IMR-90 (cell line): ENCODE data around the gene WBP1L.

Experiments
- CTCF ChIP-seq: conservative IDR thresholded peaks from 2 replicates; pipeline ENCODE4 v1.5.1; 2012; ENCODE audit warnings: mild to moderate bottlenecking, low read depth, low read length, improper control_type of control experiment
- USF2 ChIP-seq: fragments of 150-350 bp; IDR thresholded peaks from 2 replicates; pipeline ENCODE4 v1.6.1; 2017; ENCODE audit warnings: mild to moderate bottlenecking, antibody characterized with exemption, low read length, low read depth

DNA sequence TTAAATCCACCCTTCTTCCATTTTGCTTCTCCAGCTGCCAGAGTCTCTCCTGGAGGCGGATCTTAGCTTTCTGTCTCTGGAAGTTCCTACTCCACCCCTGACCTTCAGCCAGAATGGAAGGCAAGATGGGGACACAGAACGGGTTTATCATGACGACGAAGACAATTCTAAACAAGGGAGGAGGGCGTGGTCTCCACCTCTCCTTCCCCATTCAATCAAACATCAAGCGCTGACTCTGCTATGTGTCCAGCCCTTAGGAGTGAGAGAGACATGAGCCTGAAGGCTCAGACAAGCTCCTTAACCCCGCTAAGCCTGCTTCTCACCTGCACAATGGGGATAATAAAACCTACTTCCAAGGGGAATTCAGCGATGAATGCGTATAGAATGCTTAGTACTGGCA lies 90.4 kb downstream of the WBP1L start:
- no peak for TF ChIP-seq CTCF
- TF ChIP-seq USF2 = no peak
